HG03442 (cell line): Measurements from ENCODE around the gene PFN3.
A peak's percentile ranks its signal among the peaks of the same experiment; 100 is the strongest.

Source experiments
- ATAC-seq: cut with Tn5 transposase; IDR thresholded peaks from one replicate; pipeline ENCODE4 v1.9.1; 2021; ENCODE audit warnings: mild to moderate bottlenecking, moderate library complexity; ENCODE audit not compliant: unreplicated experiment

Gene PFN3, protein sequence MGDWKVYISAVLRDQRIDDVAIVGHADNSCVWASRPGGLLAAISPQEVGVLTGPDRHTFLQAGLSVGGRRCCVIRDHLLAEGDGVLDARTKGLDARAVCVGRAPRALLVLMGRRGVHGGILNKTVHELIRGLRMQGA

GRCh38 chr5:177399997-177400868 lies at the start of gene PFN3:
PFN3 (minus strand) TSS chr5:177400661; CDS start chr5:177400576, 85 bp downstream.
- no peak for ATAC-seq

GRCh38 chr5:177449140-177450061 lies 48.9 kb upstream of the PFN3 start:
- no peak for ATAC-seq

- no peak for ATAC-seq
These were observed 47.9 kb upstream of the PFN3 start for GRCh38 chr5:177448244-177448950.

GRCh38 chr5:177447611-177448243 lies 47.3 kb upstream of the PFN3 start:
- ATAC-seq = no peak

DNA sequence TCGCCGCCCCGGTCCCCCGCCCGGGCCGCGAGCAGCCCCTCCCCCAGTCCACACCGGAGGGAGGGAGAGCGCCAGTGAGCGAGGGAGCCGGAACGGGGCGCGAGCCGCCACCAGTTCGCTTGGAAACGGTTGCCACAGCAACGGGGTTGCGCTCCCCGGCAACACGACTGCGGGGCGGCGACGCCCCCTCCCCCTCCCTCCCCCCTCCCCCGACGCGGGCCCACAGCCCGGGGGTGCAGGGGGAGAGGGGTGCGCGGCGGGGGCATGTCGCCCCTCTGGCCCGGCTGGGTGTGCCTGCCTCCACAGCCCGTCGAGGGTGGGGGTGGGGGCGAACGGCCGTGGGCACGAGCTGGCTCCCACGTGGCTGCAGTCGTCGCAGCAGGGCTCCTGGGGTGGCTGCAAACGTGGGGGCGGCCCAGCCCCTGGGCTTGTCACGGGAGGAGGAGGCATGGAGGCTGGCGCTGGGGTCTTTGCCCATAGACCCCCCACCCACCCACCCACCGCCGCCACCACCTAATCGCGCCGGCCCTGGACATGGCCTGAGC lies 46.7 kb upstream of the PFN3 start:
- peak; percentile 32 for ATAC-seq

DNA sequence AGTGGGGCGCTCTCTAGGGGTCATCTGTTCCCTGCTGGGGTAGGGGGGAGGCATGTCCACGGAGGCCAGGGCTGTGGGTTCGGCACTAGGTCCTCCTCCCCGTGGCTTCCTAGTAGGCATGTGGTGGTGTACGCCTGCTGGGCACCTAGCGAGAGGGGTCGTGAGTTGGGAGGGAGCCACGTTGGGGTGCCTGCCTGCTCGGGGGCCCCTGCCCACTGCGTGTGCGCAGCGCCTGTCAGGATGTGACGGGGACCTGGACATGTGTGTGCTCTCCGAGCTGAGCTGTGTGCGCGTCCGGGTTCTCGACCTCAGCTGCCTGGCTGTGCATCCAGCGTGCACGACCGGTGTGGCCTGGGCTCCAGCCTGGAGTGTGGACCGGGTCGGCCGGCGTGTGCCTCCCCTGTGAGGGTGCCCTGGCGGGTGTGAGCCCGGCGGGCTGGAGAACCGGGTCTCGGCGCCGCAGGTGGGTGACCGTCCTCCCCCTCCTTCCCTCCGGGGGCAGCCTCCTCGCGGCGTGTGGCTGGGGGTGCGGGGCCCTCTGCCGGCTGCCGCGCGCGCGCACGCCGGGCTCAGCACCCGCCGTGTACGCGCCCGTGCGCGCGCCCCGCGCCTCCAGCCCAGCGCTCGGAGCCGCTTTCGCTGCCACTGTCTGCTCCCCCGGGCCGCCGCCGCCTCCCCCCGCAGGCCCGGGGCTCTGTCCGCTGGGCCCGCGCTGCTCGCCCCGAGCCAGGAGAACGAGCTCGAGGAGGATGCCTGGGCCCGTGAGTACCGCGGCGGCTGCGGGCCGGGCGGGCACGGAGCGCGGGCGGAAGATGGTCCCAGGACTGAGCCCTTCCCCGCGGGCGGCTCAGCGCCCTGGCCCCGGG lies 46.0 kb upstream of the PFN3 start, which contains the start of gene PRR7:
Gene PRR7 (plus strand): TSS at position 615 of the 866 bp plus-strand sequence. CDS start 8,254 bp downstream, outside the sequence.
- ATAC-seq = peak; percentile 54

GRCh38 chr5:177445917-177446199 lies 45.4 kb upstream of the PFN3 start:
- no peak for ATAC-seq

- no peak for ATAC-seq
These were observed 44.8 kb upstream of the PFN3 start for GRCh38 chr5:177445052-177445916.

GRCh38 chr5:177444106-177445051 lies 43.9 kb upstream of the PFN3 start:
- ATAC-seq = no peak

GRCh38 chr5:177443144-177443983 lies 42.9 kb upstream of the PFN3 start:
- ATAC-seq = no peak

GRCh38 chr5:177442066-177442826 lies 41.8 kb upstream of the PFN3 start:
- no peak for ATAC-seq

- no peak for ATAC-seq
These were observed 40.7 kb upstream of the PFN3 start for GRCh38 chr5:177440990-177441780.

DNA sequence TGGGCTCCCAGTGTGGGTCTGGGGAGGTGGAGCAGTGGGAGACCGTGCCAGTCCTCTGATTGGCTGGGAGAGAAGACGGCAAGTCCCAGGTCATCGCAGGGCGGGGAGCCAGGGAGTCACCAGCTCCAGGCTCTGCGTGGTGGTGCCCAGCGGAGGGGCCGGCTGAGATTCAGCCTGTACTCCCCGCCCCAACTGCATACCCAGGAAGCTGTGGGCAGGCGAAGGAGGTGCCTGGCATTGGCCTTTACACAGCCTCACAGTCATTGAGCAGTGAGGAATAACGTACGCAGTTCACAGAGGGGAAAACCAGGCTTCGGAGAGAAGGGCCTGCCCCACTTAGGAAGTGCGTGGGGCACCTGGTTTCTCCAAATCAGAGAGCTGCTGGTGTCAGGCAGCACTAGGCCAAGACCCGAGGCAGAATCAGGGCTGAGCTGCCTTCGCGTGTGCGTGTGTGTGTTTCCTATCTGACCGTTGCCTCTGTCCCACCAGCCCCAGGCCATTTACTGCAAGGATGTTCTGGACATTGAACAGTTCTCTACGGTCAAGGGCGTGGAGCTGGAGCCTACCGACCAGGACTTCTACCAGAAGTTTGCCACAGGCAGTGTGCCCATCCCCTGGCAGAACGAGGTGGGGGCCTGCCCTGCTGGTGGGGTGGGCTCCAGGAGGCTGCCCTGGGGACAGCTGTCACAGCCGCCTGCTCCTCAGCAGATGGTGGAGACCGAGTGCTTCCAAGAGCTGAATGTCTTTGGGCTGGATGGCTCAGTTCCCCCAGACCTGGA lies 39.9 kb upstream of the PFN3 start:
- ATAC-seq = no peak

DNA sequence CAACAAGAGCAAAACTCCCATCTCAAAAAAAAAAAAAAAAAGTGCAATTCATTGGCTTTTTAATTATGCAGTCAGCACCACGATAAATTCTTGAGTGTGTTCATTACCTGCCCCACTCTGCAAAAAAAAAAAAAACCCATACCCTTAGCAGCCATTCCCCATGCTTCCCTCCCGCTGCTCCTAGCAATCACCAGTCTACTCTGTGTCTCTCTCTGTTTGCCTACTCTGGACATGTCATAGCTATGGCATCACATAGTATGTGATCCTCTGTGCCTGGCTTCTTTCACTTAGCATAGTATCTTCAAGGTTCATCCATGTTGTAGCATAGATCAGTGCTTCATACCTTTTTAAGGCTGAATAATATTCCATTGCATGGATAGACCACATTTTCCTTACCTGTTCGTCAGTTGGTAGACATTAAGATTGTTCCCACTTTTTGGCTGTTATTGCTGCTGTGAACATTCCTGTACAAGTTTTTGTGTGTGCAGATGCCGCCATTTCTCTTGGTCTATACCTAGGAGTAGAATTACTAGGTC lies 39.1 kb upstream of the PFN3 start:
- no peak for ATAC-seq
